Measurements from ENCODE around the gene GPR35.

GRCh38 chr2:240601061-240601830 is 24.0 kb upstream of the GPR35 start:
- TF ChIP-seq CTCF (IDR thresholded peaks at IDR 0.05), result no peak
- no peak for TF ChIP-seq POLR2A (IDR thresholded peaks at IDR 0.05)

Measured in heart left ventricle (tissue), 13 donors.